Calu3 (cell line): Measurements from ENCODE around the gene ADI1. TPM values are rescaled to one million over a fixed set of nuclear protein-coding genes. Genes with fewer than 3 reads are reported as not detected.
A peak's percentile ranks its signal among the peaks of the same experiment; 100 is the strongest.

ENCODE experiments used
- BruUV-seq: library from RNA; stranded (reverse); fragments of 400-500 nt; replicated peaks from 2 replicates; lab custom pipeline; 2021; lab: Mats Ljungman, UMichigan
- CTCF ChIA-PET: fragments of 300-600 bp; sonication (Branson Sonifier 250); formaldehyde crosslinking; loops from one replicate; lab custom pipeline; 2022; ENCODE audit warnings: antibody characterized with exemption; lab: Charles Lee
- DNase-seq: peaks from one replicate; pipeline ENCODE4 v3.0.0; 2022
- H3K27ac Mint-ChIP-seq: one replicate; pipeline ENCODE4 v1.8.0; 2022; ENCODE audit warnings: mixed read lengths; ENCODE audit not compliant: unreplicated experiment
- H3K27me3 Mint-ChIP-seq: one replicate; pipeline ENCODE4 v1.8.0; 2022; ENCODE audit warnings: mixed read lengths; ENCODE audit not compliant: unreplicated experiment
- H3K36me3 Mint-ChIP-seq: one replicate; pipeline ENCODE4 v1.8.0; 2022; ENCODE audit warnings: mild to moderate bottlenecking, moderate library complexity, mixed read lengths; ENCODE audit not compliant: insufficient read depth, unreplicated experiment
- H3K4me1 Mint-ChIP-seq: one replicate; pipeline ENCODE4 v1.8.0; 2022; ENCODE audit warnings: mild to moderate bottlenecking, low read depth, mixed read lengths; ENCODE audit not compliant: unreplicated experiment
- H3K4me3 Mint-ChIP-seq: one replicate; pipeline ENCODE4 v1.8.0; 2022; ENCODE audit warnings: mild to moderate bottlenecking, low read depth, moderate library complexity, mixed read lengths; ENCODE audit not compliant: unreplicated experiment
- H3K9me3 Mint-ChIP-seq: one replicate; pipeline ENCODE4 v1.8.0; 2022; ENCODE audit warnings: low read depth, mixed read lengths; ENCODE audit not compliant: unreplicated experiment
- intact Hi-C: fragments of 100-400 bp; cut with micrococcal nuclease; formaldehyde crosslinking; loops from one replicate; pipeline ENCODE4 v1.10.0; 2022; ENCODE audit not compliant: unreplicated experiment
- total RNA-seq: library from RNA; stranded (reverse); gene quantifications from 2 replicates; pipeline ENCODE4 v1.2.3, GENCODE V29; 2022
- TF ChIP-seq, protein P1 (sequence below): fragments of 200-600 bp; IDR thresholded peaks from one replicate; pipeline ENCODE4 v1.8.0; 2022; ENCODE audit warnings: antibody characterized with exemption; ENCODE audit not compliant: unreplicated experiment

The ADI1 gene
- total RNA-seq, 1 experiment from 2014 or later, result 32.6 TPM

DNA sequence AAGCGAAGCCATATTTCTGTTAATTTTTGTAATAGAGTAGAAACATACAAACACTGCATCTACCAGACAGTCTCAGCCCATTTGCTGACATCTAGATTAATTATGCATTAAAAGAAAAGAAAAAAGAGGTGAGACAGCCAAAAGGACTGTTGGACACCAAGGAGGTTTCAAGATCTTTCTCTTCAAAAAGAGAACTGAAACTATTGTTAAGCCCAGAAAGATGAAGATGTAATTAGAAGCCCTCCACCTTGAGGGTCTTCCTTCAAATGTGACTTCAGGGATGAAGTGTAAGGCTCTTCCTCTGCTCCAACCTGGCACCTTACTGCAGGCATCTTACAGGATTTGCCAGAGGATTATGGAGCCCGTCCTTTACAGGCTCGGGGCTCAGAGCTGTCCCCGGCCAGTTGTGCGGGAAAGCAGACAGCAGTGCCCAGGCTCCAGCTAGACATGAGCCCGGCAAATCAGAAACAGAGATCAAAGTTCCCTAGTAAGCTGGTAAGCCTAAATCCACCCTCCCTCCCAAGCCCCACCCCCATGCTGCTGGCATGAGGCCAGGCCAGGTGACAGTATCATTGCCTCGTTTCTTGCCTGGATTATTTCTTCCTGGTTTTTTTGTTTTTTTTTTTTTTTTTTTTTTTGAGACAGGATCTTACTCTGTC, 38.9 kb downstream of the ADI1 start:
- intact Hi-C loops, result no loop called here
- Mint-ChIP-seq H3K9me3 (no peaks in the 10 kb centered on the region), H3K4me3 (no peak overlapping the region), H3K27ac (no peak overlapping the region), H3K36me3 (peaks cover 19% of the 10 kb centered on the region), H3K27me3 (no peaks in the 10 kb centered on the region), H3K4me1 (no peaks in the 10 kb centered on the region)
- TF ChIP-seq, protein P1, sequence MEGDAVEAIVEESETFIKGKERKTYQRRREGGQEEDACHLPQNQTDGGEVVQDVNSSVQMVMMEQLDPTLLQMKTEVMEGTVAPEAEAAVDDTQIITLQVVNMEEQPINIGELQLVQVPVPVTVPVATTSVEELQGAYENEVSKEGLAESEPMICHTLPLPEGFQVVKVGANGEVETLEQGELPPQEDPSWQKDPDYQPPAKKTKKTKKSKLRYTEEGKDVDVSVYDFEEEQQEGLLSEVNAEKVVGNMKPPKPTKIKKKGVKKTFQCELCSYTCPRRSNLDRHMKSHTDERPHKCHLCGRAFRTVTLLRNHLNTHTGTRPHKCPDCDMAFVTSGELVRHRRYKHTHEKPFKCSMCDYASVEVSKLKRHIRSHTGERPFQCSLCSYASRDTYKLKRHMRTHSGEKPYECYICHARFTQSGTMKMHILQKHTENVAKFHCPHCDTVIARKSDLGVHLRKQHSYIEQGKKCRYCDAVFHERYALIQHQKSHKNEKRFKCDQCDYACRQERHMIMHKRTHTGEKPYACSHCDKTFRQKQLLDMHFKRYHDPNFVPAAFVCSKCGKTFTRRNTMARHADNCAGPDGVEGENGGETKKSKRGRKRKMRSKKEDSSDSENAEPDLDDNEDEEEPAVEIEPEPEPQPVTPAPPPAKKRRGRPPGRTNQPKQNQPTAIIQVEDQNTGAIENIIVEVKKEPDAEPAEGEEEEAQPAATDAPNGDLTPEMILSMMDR, result no peak
- BruUV-seq, result no TSS peak
- DNase-seq, result peak; percentile 15
- CTCF ChIA-PET, result no interaction called here

DNA sequence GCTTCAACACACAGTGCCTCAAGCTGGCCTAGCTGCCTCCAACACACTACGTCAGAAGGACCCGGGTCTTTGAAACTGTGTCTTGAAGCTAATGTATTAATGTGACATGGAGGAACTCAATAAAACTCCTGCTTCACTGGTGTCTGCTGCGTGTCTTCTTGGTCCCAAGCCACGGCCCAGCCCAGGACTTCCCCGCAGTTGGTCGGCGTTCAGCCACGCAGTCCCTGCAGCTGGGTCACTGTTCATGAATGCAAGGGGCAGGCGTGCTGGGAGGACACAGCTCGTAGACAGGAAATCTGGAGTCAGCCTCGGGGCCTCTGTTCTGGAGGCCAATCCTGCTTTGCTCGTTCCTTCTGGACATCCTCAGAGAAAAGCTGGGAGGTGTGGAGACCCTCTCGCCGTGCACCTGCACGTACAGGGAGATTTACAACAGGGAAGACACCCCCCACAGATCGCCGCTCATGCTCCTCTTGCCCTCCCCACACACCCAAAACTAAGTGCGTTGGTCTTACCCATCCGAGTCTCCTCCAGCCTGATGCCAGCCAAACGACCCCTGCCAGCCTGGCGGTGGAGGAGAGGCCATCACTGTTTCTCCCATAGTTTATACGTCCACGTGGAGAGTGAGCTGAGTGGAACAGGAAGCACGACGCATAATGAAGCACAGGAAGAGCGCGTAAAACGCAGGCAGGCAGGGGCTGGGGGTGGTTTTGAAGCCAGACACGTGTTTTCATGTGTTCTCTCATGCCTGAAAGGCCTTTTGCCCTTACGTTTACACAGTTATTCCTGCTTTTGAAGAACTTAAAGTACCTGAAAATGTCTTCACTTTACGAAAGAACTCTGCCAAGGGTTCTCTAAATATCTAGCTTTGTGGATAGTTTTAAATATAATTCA, 39.7 kb downstream of the ADI1 start:
- no TSS peak for BruUV-seq
- intact Hi-C loops, result no loop called here
- Mint-ChIP-seq H3K27me3 (no peaks in the 10 kb centered on the region), H3K4me1 (no peaks in the 10 kb centered on the region), H3K36me3 (peaks cover 19% of the 10 kb centered on the region), H3K4me3 (no peak overlapping the region), H3K9me3 (no peaks in the 10 kb centered on the region), H3K27ac (no peak overlapping the region)
- CTCF ChIA-PET, result no interaction called here
- TF ChIP-seq, protein P1, result no peak
- no peak for DNase-seq

DNA sequence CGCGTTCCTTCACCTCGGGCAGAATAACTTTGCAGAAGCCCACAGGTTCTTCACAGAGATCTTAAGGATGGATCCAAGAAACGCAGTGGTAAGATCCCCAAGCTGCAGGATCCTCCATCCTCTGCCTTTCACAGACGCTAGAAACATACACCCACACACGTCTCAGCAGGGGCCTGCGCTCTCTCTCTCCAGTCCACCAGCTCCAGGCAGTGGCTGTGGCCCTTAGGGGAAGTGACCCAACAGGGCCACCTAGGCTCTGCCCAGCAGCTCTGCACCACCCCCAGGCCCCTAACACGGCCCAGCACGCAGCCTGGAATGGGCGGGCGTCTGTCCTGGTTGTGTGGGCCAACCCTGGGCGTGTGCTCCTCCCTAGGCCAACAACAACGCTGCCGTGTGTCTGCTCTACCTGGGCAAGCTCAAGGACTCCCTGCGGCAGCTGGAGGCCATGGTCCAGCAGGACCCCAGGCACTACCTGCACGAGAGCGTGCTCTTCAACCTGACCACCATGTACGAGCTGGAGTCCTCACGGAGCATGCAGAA, 40.4 kb downstream of the ADI1 start:
- Mint-ChIP-seq H3K27me3 (no peaks in the 10 kb centered on the region), H3K9me3 (no peaks in the 10 kb centered on the region), H3K36me3 (peaks cover 19% of the 10 kb centered on the region), H3K4me1 (no peaks in the 10 kb centered on the region), H3K4me3 (no peak overlapping the region), H3K27ac (no peak overlapping the region)
- TF ChIP-seq, protein P1, result no peak
- CTCF ChIA-PET, result no interaction called here
- BruUV-seq, result no TSS peak
- DNase-seq, result no peak
- intact Hi-C loops, result no loop called here

DNA sequence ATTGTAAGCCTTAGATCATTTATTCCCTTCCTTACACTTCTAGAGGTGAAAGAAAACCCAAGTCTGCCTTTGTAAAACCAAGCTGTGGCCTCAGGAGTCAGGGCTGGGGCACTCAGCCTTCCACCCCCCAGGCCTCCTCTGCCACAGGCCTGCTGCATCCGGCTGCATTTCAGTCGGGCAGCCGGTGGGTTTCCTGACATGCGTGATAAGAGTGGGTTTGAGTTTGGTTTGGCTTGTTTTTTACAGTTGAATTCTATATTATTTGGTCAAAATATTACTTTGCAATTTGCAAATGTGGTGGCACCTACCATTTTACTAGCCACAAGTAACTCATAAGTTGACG, 42.4 kb downstream of the ADI1 start:
- BruUV-seq, result no TSS peak
- no peak for DNase-seq
- Mint-ChIP-seq H3K4me1 (no peaks in the 10 kb centered on the region), H3K4me3 (no peak overlapping the region), H3K36me3 (peaks cover 21% of the 10 kb centered on the region), H3K27me3 (no peaks in the 10 kb centered on the region), H3K27ac (no peak overlapping the region), H3K9me3 (no peaks in the 10 kb centered on the region)
- TF ChIP-seq, protein P1, result no peak
- CTCF ChIA-PET, result no interaction called here
- intact Hi-C loops, result no loop called here
